Glomerular visceral epithelial cell (primary cell): ENCODE results near the gene GAD2.
"Not testable (repeated sequence)": the region's sequence is repeated elsewhere in the genome, so short reads cannot be mapped to it uniquely, and the experiment has no call there.

ENCODE experiments used
- DNase-seq: peaks from one replicate; pipeline ENCODE4 v3.0.0-alpha.2; 2016; ENCODE audit errors: extremely low spot score

GAD2 gene

GRCh38 chr10:26318672-26319071 is 102.1 kb downstream of the GAD2 start:
- DNase-seq: no peak

DNA sequence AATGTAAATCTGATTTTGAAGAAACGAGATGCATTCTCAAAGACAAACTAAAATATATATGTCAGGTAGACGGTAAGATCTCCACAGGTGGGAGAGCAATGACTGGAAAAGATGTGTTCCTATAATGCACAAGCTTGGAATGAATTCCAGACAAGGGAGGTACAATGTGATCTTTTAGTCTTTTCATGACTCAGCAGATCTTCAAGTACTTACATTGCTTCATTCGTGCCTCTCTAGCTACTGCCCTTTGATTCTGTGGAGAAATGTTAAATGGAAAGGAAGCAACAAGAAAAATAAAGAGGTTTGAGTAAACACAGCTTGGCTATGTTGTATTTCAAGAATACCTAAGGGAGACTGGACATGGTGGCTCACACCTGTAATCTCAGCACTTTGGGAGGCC is 106.6 kb downstream of the GAD2 start:
- no peak for DNase-seq

- no peak for DNase-seq
These were observed 110.3 kb downstream of the GAD2 start for GRCh38 chr10:26326851-26327250.

GRCh38 chr10:26327811-26328210 is 111.2 kb downstream of the GAD2 start:
- no peak for DNase-seq

GRCh38 chr10:26331371-26331770 is 114.8 kb downstream of the GAD2 start:
- no peak for DNase-seq

DNA sequence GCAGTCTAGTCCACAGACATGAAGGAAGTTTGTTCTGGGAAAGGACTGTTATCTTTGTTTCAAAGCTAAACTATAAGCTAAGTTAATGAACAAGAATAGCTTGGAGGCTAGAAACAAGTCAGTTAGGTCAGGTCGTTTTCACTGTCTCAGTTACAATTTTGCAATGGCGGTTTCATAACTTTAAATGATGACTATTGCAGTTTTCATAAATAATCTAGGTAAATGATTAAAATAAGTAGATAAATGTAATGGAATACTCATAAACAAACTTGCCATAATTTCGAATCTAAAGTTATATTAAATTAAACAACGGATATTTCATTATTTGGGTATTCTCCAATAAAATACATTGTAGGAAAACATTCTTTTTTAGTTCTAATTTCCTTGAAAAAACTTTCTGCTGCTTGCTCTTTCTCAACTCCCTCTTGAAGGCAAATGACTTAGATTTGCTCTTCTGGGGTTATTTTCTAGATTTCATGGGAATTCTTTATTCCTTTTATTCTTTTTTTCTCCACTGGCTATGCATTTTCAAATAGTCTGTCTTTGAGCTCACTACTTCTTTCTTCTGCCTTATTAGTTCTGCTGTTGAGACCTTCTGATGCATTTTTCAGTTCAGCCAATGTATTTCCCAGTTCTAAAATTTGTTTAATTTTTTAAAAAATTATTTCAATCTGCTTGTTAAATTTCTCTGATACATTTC is 117.8 kb downstream of the GAD2 start:
- no peak for DNase-seq

GRCh38 chr10:26334932-26335573 is 118.5 kb downstream of the GAD2 start:
- peak; percentile 72 for DNase-seq

DNA sequence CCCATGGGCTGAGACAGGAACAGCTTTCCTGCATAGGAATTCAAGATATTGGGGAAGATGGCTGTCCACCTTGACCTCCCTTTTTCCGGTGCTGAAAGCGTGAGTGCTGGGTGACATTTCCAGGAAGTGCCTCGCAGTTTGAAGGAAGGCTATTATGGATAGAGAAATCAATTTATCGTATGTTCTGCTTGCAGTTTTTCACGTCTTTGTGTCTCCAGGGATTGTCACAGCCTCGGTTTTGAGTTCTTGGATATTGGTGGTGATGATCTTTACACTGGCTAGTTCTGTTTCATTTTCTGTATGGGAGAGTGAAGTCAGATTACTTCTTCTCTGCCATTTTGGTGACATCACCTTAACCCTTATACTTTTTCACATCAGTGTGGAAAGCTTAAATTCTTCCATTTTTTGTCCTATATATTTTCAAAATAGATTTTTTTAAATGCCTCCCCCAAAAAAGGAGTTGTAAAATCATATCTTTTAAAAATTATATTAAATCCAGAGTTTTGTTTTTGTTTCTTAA is 119.1 kb downstream of the GAD2 start:
- DNase-seq: no peak

DNA sequence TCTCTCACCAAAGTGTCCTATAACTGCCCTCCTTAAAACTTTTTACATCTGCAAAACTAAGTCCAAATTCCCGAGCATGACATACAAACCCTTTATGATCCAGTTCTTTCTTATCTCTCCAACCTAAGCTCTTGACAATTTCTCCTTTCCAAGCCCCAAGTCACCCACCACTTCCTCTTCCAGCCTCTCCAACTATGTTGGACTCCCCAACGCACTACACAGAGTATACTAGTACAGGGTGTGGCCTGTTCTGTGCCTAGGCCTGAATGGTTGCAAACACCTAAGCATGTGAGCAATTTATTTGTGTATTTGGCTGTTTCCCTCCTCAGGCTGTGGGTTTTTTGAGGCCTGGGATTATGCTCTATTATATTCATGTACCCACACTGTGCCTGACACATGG is 120.4 kb downstream of the GAD2 start:
- DNase-seq: no peak

GRCh38 chr10:26341701-26342100 is 125.1 kb downstream of the GAD2 start:
- DNase-seq: no peak

DNA sequence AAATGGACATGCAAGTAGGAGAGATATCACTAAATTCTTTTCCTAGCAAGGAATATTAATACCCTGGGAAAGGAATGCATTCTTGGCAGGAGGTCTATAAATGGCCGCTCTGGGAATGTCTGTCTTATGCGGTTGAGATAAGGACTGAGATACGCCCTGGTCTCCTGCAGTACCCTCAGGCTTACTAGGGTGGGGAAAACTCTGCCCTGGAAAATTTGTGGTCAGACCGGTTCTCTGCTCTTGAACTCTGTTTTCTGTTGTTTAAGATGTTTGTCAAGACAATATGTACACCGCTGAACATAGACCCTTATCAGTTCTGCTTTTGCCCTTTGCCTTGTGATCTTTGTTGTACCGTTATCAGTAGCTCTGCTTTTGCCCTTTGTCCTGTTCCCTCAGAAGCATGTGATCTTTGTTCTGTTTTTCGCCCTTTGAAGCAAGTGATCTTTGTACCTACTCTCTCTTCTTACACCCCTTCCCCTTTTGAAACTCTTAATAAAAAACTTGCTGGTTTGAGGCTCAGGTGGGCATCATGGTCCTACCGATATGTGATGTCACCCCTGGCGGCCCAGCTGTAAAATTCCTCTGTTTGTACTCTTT is 132.3 kb downstream of the GAD2 start:
- not testable (repeated sequence) for DNase-seq
